NCI-H146 treated with DMSO at 0.1 percent for 48 hours (cell line): ENCODE measurements around the gene ANXA5.
"Not testable (repeated sequence)": the region's sequence is repeated elsewhere in the genome, so short reads cannot be mapped to it uniquely, and the experiment has no call there.

Source experiments
- DNase-seq: peaks from one replicate; lab custom pipeline; 2025; ENCODE audit not compliant: unreplicated experiment; lab: John Stamatoyannopoulos, UW

Gene ANXA5

DNA sequence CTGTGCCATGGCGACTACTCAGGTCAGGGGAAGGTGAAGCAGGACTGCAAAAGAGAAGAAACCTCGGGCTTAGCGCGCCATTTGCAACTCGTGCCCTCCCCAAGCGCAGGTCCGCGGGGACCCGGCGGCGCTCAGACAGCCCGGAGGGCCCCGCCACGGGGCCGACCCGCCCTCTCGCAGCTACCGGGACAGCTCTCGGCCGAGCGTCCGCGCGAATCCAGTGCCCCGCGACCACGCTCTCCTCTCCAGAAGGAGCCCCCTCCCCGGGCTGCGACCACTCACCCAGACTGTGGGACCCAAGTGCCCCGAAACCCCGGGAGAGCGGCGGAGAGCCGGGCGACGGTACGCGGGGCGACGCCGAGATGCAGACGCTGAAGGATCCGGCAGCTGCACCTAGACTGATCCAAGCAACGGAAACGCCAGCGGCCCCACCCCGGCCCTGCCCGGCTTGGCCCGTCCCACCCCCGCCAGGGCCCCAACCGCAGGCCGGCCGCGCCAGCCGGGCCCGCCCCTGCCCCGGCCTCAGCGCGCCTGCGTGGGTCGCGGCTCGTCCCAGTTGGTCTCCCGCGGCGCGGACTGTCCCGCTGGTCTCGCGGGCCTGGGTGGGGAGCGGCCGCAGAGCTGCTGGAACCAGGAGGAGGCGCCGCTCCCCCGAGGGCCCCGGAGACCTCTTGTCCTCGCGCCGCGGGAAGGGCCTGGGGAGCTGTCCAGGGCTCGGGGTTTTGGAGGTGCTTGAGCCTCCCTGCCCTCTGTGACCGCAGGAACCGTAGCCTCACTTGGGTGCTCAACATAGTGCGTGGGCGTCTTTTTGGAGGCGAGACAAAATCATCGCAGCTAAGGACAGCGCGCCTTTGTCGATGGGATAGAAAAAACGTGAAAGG, at the start of gene ANXA5:
ANXA5 (minus strand) TSS at position 400 of the 881 bp plus-strand sequence; CDS start at position 9, 391 bp downstream.
- DNase-seq: peak; percentile 26

DNA sequence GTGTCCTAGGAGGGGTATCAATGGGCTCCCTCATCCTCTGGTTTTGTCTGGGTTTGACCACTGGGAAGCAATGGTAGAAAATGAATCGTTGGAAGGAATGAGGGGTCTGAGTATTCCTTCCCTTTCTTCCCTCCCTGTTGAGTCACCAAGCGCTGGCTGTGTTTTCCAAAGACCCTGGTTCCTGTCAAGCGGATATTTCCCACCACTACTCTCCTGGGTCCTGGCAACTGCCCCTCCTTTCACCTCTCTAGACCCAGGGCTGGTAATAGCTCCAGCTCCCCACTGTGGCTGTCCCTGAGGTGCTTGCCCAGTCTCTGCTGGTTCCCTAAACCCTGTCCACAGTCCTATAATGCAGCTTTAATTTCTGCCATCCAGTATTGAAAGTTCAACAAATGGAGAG, 46.0 kb upstream of the ANXA5 start:
- DNase-seq: no peak

DNA sequence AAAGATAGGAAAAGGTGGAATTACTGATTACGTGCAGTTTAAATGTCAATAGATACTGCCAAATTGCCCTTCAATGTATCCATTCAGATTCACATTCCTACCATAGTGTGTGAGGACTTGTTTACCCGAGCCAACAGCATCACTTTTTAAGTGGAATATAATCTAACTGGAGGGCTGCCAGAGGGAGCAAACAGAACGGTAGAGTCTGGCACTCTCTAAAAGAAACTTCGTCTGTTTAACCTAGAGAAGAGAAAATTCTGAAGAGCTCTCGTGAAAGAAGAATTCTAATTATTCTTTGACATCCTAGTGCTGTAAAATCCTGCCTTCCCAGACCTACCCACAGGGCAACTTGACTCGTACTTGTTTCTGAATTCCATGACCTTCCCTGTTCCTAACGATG, 45.0 kb upstream of the ANXA5 start:
- DNase-seq: no peak

DNA sequence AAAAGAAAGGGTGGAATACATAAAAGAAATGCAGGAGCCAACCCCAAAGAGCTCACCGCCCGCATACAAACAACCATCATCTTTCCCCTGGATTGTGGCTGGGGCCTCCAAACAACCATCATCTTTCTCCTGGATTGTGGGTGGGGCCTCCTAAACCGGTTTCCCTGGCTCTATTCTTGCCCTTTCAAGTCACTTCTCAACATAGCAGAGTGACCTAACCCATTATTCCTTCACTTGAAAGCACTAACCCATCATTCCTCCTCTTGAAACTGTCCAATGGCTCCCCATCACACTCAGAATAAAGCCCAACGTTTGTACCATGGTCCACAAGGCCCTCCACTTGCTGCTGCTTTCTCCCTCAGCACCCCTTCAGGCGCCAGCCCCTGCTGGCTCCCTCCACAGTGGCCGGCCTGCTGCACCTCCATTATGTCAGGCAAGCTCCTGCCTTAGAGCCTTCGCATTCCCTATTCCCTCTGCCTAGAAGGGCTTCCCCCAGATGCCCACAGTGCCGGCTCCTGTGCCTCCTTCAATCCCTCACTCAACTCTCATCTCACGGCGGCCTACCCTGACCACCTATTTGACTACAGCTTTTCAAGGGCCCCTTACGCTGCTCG, 44.1 kb upstream of the ANXA5 start:
- no peak for DNase-seq

DNA sequence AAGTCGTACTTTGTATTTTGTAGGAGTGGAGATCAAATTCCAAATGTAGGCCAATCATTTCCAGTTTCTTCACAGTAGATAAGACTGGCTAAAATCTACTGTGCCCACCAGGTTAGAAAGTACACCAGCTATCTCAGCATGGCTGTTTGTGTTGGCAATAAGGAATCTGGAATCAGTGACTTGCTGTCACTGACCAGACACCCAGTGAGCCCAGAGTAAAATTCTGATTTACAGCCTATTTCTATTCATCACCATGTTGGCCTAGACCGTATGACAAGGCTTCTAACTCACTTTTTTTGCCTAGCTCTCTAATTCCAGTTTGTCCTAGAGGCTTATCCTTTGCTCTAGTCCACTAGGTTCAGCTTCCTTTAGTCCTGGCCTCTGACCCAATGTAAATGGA, 42.8 kb upstream of the ANXA5 start:
- DNase-seq: no peak

DNA sequence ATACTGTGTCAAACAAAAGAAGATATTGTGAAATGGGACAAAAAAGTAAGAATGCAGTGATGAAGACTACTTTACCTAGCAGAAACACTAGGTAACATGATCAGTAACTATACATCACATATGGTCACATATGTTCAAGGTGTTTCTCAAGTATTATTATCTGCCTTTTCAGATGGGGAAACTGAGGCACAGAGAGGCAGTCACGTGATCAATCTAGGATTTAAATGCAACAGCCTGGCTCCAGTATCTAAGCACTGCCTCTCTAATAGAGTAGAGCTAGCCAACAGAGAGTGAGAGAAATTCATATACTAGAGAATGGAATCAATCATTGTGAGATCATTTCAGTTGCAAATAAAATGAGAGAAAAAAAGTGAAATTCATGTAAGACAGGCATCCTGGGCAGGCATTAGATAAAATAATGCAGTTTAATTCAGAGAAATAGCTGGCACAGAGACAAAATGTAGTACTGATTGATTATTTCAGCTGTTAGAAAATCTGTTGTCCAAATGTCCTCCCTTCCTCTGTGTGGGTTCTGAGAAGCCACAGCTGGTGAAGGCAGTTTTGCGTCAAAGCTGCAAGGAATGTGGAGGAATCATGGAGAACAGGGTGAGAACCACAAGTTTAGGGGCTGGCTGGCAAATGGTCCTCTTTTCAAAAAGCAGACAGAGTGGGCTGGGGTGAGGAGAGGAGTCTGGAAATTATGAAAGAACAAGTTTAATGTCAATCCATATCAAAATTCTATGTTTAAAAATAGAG, 42.2 kb upstream of the ANXA5 start:
- no peak for DNase-seq

DNA sequence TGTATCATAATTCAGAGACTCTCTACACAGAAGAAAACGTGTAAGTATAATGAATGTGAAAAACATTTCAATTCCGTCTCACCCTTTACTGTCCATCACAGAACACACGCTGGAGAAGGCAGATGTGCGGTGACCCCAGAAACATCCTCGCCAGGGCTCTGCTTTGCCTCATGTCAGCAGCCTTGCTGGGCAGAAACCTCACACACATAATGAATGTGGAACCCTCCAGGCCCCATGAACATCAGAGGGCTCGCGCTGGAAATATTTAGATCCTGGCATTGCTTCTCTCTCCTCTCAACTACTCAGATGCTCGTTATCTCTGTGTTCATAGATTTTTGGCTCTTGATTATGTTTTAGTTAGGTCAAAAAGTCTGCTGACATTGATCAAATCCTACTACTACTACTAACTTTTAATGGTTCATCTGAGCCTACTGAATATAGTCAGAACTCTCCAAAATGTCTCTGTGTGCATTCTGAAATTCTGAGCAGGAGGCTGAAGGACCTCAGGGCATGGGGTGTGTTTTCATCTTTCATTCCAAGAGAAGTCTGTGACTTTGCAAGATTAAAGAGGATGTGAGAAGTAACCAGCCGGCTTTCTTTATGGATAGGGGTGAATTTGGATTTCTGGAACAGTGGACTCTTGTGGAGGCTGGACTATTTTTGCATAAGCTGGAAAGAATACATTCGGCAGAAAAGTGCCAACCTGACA, 41.2 kb upstream of the ANXA5 start:
- DNase-seq: no peak

DNA sequence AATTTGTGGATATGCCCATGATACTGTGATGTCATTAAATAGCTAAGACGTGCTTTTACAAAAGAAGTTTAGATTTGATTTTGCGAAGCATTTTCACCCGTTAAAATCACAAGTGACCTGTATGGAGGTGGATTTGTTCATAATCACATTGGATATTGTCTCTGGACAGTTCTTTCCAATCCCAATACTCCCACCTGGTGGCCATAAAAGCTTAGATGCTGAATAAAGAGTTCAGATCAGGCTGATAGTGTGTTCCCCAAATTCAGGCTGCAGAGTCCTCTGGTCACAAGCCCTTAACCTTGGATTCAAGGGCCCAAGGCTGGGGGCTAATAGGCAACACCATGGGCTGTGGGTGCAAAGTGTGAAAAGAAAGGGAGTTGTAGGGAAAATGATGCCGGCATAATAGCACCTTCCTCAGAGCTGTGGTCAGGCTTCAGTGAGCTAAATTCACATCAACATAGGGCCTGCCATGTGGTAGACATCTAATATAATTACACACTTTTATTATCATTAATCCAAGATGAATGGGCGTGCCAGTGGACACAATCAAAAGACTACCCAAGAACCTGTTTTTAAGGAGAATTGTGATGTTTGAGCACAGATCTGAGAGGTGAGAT, 40.1 kb upstream of the ANXA5 start:
- peak; percentile 2 for DNase-seq

DNA sequence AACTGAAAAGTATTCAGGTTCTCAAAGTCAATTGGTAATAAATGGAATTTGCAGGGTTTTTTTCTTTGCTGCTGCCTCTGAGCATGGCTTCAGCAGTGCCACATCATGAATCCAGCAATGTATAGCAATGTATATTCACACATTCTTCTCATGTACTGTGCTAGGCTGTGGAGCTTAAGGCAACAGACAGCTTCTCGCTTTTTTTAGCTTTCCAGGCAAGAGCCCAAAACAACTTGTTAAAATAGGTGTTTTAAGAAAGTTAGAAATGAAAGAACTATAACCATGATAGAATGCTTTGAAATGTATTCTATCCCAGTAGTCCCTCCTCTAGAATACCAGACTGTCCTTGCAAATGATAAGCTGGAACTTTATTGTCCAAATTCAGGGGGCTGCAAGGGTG, 37.8 kb upstream of the ANXA5 start:
- no peak for DNase-seq

DNA sequence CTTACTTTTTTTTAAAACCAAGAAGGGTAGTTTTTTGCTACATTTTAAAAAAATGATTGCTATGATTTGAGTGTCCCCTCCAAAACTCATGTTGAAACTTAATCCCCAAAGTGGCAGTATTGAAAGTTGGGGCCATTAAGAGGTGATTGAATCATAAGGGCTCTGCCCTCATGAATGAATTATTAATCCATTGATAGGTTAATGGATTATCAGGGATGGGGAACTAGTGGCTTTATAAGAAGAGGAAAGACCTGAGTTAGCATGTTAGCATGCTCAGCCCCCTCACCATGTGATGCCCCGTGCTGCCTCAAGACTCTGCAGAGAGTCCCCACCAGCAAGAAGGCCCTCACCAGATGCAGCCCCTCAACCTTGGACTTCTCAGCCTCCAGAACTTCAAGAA, 37.2 kb upstream of the ANXA5 start:
- no peak for DNase-seq

DNA sequence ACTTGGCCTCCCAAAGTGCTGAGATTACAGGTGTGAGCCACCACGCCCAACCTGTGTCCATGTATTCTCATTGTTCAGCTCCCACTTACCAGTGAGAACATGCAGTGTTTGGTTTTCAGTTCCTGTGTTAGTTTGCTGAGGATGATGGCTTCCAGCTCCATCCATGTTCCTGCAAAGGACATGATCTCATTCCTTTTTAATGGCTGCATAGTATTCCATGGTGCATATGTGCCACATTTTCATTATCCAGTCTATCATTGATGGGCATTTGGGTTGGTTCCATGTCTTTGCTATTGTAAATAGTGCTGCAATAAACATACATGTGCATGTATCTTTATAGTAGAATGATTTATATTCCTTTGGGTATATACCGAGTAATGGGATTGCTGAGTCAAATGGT, 33.0 kb upstream of the ANXA5 start:
- DNase-seq: not testable (repeated sequence)

DNA sequence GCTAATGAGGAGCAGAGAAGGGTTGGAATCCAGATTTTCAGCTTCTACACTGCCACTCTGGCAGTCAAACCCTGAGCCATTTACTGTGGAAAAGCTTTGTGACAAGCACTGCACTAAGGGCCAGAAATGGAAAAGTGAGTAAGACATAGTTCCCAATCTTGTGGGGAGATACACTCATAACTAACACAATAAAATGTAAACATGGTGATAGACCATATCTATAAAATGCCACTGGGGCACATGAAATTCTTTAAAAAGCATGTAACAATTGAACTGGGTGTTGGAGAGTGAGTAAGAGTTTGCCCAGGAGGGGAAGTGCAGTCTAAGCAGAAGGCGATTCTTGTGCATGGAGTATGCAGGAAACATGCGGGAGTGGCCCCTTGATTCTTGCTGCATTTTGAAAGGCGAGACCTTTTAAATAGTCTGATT, 32.0 kb upstream of the ANXA5 start:
- DNase-seq: no peak

DNA sequence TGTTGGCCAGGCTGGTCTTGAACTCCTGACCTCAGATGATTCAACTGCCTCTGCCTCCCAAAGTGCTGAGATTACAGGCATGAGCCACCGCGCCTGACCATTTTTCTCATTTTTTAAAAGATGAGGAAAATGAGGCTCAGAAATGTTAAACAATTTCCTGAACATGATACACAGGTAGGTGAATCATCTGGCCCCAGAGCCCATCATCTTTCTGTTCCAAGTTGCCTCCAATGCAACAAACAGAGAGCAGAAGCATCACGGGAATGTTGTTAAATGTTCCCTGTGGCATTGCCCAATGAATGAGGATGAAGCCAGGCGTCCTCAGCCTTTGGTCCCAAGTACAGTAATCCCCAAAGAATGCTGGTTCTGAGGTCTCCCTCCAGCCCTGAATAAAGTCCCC, 31.3 kb upstream of the ANXA5 start:
- DNase-seq: no peak

DNA sequence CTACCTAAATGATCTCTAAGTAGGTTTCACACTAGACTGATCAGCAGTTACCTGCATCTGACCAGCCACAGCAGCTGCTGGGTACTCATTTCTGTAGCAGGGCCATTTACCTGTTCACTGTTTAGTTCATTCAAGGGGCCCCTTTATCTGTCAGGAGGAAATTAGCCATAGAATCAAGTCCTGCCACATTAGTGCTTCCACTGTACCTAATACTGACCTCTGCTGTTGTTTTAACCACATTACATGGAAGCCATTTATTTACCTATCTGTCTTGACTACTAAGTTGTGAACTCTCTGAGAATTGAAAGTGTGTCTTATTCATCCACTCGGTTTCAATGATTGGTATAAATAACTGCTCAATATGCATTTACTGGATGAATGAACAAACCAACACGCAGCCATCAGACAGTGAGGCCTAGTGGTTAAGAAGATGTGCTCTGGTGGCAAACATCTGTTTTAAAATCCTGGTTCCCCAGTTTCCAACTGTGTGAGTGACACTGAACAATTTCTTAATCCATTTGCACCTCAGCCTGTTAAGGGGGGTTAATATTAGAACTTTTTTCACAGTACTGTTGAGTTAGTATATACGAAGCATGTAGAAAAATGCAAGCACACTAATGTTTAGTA, 30.0 kb upstream of the ANXA5 start:
- DNase-seq: peak; percentile 19

DNA sequence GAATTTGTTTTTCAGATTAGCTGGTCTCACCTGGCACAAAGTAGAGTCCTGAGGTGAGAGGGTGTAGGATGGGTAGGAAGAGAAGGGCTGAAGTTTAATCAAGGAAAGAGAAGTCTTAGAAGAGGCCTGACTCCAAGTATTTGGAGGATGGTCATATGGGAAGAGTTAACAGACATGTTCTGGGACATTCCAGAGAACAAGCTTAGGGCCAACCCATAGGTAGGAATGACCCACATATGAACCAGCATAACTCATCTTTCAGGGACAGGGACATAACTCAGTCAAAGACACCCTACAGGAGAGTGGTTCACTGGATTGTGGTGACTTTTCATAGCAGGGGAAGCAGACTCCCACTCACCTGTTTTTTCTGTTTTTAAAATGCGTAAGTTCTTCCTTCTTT, 27.9 kb upstream of the ANXA5 start:
- no peak for DNase-seq

DNA sequence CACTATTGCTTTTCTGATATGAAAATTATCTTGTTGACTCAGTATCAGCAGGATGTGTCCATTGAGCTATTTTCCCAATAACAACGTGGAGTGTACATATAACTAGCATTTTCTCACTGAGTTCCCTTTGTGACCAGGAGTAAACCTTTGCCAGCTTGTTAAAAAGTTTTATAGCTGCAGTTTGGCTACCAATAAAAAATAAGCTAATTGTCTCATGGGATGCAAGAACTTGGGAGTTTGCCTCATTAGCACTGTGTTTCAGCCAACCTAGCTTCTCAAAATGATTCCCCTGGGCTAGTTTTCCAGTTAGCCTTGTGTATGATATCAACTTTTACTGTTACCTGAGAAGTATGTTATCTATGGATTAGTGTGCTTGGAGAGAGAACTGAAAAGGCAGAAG, 24.9 kb upstream of the ANXA5 start:
- no peak for DNase-seq

DNA sequence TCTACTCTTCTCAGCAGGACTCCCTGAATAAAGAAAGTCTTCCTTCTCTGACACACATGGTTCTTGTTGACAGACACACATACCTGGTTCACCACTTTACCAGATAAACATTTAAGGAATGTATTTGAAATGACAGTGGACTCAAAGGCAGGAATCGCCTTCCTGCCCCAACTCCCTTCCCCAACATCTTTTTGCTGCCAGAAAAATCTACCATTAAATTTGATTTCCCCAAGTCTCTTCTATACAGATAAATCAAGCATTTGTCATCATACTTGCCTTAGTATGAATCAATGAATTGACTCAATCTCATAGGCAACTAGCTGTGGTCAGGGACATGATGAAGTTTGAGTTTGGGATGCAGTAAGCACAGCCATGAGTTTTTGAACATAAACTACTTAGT, 23.3 kb upstream of the ANXA5 start:
- no peak for DNase-seq

DNA sequence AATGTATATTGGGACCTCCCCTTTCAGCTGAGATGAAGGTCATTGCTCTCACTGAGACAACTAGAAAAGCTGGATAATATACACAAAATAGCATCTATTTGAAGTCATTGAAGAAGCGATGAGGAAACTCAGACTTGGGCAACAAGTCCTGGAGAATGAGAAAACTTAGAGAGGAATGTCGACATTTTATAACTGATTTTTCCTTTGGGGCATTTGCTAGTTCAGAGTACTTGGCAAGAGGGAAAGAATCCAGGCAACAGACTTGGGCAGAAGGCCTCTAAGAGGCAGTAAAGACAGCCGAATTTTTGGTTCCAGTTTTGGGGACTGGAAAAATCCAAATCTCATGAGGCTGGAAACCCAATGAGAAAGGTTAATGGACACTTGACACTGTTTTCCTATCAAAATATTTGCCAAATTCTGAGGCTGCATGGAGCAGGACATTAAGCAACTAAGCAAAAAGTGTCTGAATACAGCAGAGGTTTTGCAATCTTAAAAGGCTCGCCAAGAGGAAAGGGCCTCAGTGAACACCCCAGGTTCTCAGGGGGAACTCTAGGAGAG, 21.0 kb upstream of the ANXA5 start:
- DNase-seq: no peak

DNA sequence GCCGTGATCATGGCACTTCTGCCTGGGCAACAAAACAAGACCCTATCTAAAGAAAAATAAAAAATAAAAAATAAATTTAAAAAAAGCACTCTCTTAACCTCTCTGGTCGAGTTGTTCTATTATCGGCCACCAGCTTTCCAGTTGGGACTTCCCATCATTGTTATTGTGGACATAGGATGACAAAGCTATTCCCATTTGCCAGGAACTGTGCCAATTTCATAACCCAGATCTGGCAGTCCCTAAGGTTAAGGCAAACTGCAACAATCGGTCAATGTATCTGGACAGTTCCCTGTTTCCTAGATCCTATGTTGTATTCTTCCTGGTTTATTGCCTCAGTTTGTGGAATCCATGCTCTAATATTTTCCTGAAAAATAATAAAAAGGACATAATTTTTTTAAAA, 17.8 kb upstream of the ANXA5 start:
- no peak for DNase-seq

DNA sequence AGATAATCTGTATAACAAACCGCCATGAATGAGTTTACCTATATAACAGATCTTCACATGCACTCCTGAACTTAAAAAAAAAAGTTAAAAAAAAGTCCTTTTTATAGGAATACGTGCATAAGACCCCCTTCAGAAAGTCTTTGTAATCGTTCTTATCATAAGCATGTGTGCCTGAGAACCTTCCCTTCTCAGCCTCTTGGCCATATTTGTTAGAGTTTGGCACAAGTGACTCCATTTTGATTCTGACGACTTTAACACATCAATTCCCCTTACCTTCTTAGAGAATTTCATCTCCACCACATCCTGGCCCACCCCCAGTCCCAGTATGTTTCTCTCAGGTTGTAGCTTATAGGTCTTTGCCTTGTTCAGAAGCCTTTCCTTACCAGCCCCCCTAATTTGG, 16.0 kb upstream of the ANXA5 start:
- DNase-seq: no peak
